ENCODE measurements around the gene ST6GAL1. TPM values are rescaled to one million over a fixed set of nuclear protein-coding genes. Genes with fewer than 3 reads are reported as not detected.
"Not testable (repeated sequence)": the region's sequence is repeated elsewhere in the genome, so short reads cannot be mapped to it uniquely, and the experiment has no call there.

The ST6GAL1 gene
- total RNA-seq, 1 experiment from 2014 or later = 74.2 TPM

GRCh38 chr3:187002915-187003314, 72.6 kb downstream of the ST6GAL1 start:
- POLR2A ChIA-PET (ENCODE audit: low non-redundant PET) = no interaction called here
- H3K36me3 ChIP-seq (ENCODE audit: insufficient read depth, low read length, poor library complexity, severe bottlenecking) = peaks cover 13% of the 10 kb centered on the region
- no TSS peak for BruUV-seq (replicated peaks)

GRCh38 chr3:187005827-187006481, 75.6 kb downstream of the ST6GAL1 start:
- ChIA-PET CTCF (no interaction called here), POLR2A (ENCODE audit: low non-redundant PET) (no interaction called here)
- no peak for TF ChIP-seq EZH2 (IDR thresholded peaks at IDR 0.05; ENCODE audit: borderline replicate concordance, low read depth, low read length, poor library complexity, severe bottlenecking)
- no peak for TF ChIP-seq CTCF (conservative IDR thresholded peaks at IDR 0.05; ENCODE audit: low read depth, low read length)
- H3K4me3 ChIP-seq (ENCODE audit: low read depth, low read length, poor library complexity, severe bottlenecking) = no peak overlapping the region
- intact Hi-C loops (cut with micrococcal nuclease; ENCODE audit: unreplicated experiment) = no loop called here
- peaks cover 17% of the 10 kb centered on the region for H3K36me3 ChIP-seq (ENCODE audit: insufficient read depth, low read length, poor library complexity, severe bottlenecking)
- no peak overlapping the region for H3K27ac ChIP-seq (ENCODE audit: low read depth, low read length, poor library complexity, severe bottlenecking)
- H3K27me3 ChIP-seq (replicated peaks; ENCODE audit: insufficient read depth, low read depth, low read length, poor library complexity) = no peaks in the 10 kb centered on the region
- H3K4me1 ChIP-seq (ENCODE audit: insufficient read depth, low read length, poor library complexity, severe bottlenecking) = no peaks in the 10 kb centered on the region
- no peak for DNase-seq (ENCODE audit: low spot score)
- H3K9me3 ChIP-seq (ENCODE audit: low read depth, low read length, poor library complexity, severe bottlenecking) = no peaks in the 10 kb centered on the region
- no TSS peak for BruUV-seq (replicated peaks)

More at GRCh38 chr3:187002915-187003314, 72.6 kb downstream of the ST6GAL1 start:
- TF ChIP-seq CTCF (conservative IDR thresholded peaks at IDR 0.05; ENCODE audit: low read depth, low read length) (no peak), EZH2 (IDR thresholded peaks at IDR 0.05; ENCODE audit: borderline replicate concordance, low read depth, low read length, poor library complexity, severe bottlenecking) (no peak)
- Histone ChIP-seq H3K4me3 (ENCODE audit: low read depth, low read length, poor library complexity, severe bottlenecking) (no peak overlapping the region), H3K9me3 (ENCODE audit: low read depth, low read length, poor library complexity, severe bottlenecking) (no peaks in the 10 kb centered on the region), H3K27ac (ENCODE audit: low read depth, low read length, poor library complexity, severe bottlenecking) (no peak overlapping the region), H3K27me3 (replicated peaks; ENCODE audit: insufficient read depth, low read depth, low read length, poor library complexity) (no peaks in the 10 kb centered on the region), H3K4me1 (ENCODE audit: insufficient read depth, low read length, poor library complexity, severe bottlenecking) (peaks cover 7% of the 10 kb centered on the region)
- CTCF ChIA-PET = no interaction called here
- intact Hi-C loops (cut with micrococcal nuclease; ENCODE audit: unreplicated experiment) = no loop called here
- no peak for DNase-seq (ENCODE audit: low spot score)

GRCh38 chr3:187006864-187007630, 76.7 kb downstream of the ST6GAL1 start:
- Histone ChIP-seq H3K27ac (ENCODE audit: low read depth, low read length, poor library complexity, severe bottlenecking) (no peak overlapping the region), H3K27me3 (replicated peaks; ENCODE audit: insufficient read depth, low read depth, low read length, poor library complexity) (no peaks in the 10 kb centered on the region), H3K36me3 (ENCODE audit: insufficient read depth, low read length, poor library complexity, severe bottlenecking) (peaks cover 17% of the 10 kb centered on the region), H3K9me3 (ENCODE audit: low read depth, low read length, poor library complexity, severe bottlenecking) (no peaks in the 10 kb centered on the region), H3K4me1 (ENCODE audit: insufficient read depth, low read length, poor library complexity, severe bottlenecking) (no peaks in the 10 kb centered on the region), H3K4me3 (ENCODE audit: low read depth, low read length, poor library complexity, severe bottlenecking) (no peak overlapping the region)
- no peak for TF ChIP-seq EZH2 (IDR thresholded peaks at IDR 0.05; ENCODE audit: borderline replicate concordance, low read depth, low read length, poor library complexity, severe bottlenecking)
- no peak for TF ChIP-seq CTCF (conservative IDR thresholded peaks at IDR 0.05; ENCODE audit: low read depth, low read length)
- CTCF ChIA-PET = no interaction called here
- POLR2A ChIA-PET (ENCODE audit: low non-redundant PET) = no interaction called here
- BruUV-seq (replicated peaks) = TSS peak; percentile 13
- intact Hi-C loops (cut with micrococcal nuclease; ENCODE audit: unreplicated experiment) = no loop called here
- DNase-seq (ENCODE audit: low spot score) = no peak

- H3K9me3 ChIP-seq (ENCODE audit: low read depth, low read length, poor library complexity, severe bottlenecking); H3K4me3 ChIP-seq (ENCODE audit: low read depth, low read length, poor library complexity, severe bottlenecking); CTCF ChIA-PET; H3K27ac ChIP-seq (ENCODE audit: low read depth, low read length, poor library complexity, severe bottlenecking); DNase-seq (ENCODE audit: low spot score); intact Hi-C loops (cut with micrococcal nuclease; ENCODE audit: unreplicated experiment); H3K27me3 ChIP-seq (replicated peaks; ENCODE audit: insufficient read depth, low read depth, low read length, poor library complexity); BruUV-seq (replicated peaks); H3K4me1 ChIP-seq (ENCODE audit: insufficient read depth, low read length, poor library complexity, severe bottlenecking): not testable (repeated sequence)
- POLR2A ChIA-PET (ENCODE audit: low non-redundant PET) = interaction anchor here (0.6 kb wide), 1 partner anchor 49 kb away, joined by 3 read pairs; no protein-coding TSS in a partner anchor
- peaks cover 17% of the 10 kb centered on the region for H3K36me3 ChIP-seq (ENCODE audit: insufficient read depth, low read length, poor library complexity, severe bottlenecking)
These were observed 80.1 kb downstream of the ST6GAL1 start for GRCh38 chr3:187010382-187010781.

All from A673 (cell line).